DMS79 treated with DMSO at 0.1 percent for 48 hours (cell line): ENCODE measurements around the gene OR51L1.

ENCODE experiments used
- DNase-seq: peaks from one replicate; lab custom pipeline; 2025; lab: John Stamatoyannopoulos, UW

OR51L1 gene

GRCh38 chr11:5046754-5047330 lies 52.2 kb downstream of the OR51L1 start:
- DNase-seq, result no peak
